Activated effector memory CD4-positive, alpha-beta T cell treated with anti-CD3 and anti-CD28 coated beads, Interleukin-2, amount 50 U/mL, for 16 hours (primary cell): Measurements from ENCODE around the gene AGT.

Experiments
- DNase-seq: peaks from one replicate; pipeline ENCODE4 v3.0.0-alpha.2; 2020

The AGT gene

GRCh38 chr1:230713915-230714764 is at the start of gene AGT:
Gene AGT (minus strand): TSS chr1:230714122. CDS start chr1:230710823, 3,299 bp downstream.
- no peak for DNase-seq

- no peak for DNase-seq
Measured at GRCh38 chr1:230761443-230762167, 47.7 kb upstream of the AGT start.

- DNase-seq = no peak
Measured at GRCh38 chr1:230760360-230760827, 46.5 kb upstream of the AGT start.

GRCh38 chr1:230759369-230760065 is 45.6 kb upstream of the AGT start:
- no peak for DNase-seq

- no peak for DNase-seq
Measured at GRCh38 chr1:230758709-230759368, 44.9 kb upstream of the AGT start.

- DNase-seq = no peak
Measured at GRCh38 chr1:230757856-230758708, 44.2 kb upstream of the AGT start.

- DNase-seq = no peak
Measured at GRCh38 chr1:230754796-230755195, 40.9 kb upstream of the AGT start.

- DNase-seq = no peak
Measured at GRCh38 chr1:230753586-230754251, 39.8 kb upstream of the AGT start.

- no peak for DNase-seq
Measured at GRCh38 chr1:230753191-230753585, 39.3 kb upstream of the AGT start.

GRCh38 chr1:230752407-230752806 is 38.5 kb upstream of the AGT start:
- no peak for DNase-seq

- no peak for DNase-seq
Measured at GRCh38 chr1:230750986-230751625, 37.2 kb upstream of the AGT start.

GRCh38 chr1:230750576-230750975 is 36.7 kb upstream of the AGT start:
- no peak for DNase-seq

GRCh38 chr1:230749635-230750034 is 35.7 kb upstream of the AGT start:
- DNase-seq = no peak

GRCh38 chr1:230749150-230749549 is 35.2 kb upstream of the AGT start:
- no peak for DNase-seq

- DNase-seq = no peak
Measured at GRCh38 chr1:230747890-230748800, 34.2 kb upstream of the AGT start.

GRCh38 chr1:230747127-230747730 is 33.3 kb upstream of the AGT start, which contains the start of gene CAPN9:
Gene CAPN9 (plus strand): TSS chr1:230747388. CDS start chr1:230747497, 109 bp downstream.
- DNase-seq = no peak

- DNase-seq = no peak
Measured at GRCh38 chr1:230746617-230747016, 32.7 kb upstream of the AGT start.

- DNase-seq = no peak
Measured at GRCh38 chr1:230745071-230745470, 31.1 kb upstream of the AGT start.

GRCh38 chr1:230744382-230744781 is 30.5 kb upstream of the AGT start:
- DNase-seq = no peak
